ENCODE results near the gene C22orf23.

Gene C22orf23

DNA sequence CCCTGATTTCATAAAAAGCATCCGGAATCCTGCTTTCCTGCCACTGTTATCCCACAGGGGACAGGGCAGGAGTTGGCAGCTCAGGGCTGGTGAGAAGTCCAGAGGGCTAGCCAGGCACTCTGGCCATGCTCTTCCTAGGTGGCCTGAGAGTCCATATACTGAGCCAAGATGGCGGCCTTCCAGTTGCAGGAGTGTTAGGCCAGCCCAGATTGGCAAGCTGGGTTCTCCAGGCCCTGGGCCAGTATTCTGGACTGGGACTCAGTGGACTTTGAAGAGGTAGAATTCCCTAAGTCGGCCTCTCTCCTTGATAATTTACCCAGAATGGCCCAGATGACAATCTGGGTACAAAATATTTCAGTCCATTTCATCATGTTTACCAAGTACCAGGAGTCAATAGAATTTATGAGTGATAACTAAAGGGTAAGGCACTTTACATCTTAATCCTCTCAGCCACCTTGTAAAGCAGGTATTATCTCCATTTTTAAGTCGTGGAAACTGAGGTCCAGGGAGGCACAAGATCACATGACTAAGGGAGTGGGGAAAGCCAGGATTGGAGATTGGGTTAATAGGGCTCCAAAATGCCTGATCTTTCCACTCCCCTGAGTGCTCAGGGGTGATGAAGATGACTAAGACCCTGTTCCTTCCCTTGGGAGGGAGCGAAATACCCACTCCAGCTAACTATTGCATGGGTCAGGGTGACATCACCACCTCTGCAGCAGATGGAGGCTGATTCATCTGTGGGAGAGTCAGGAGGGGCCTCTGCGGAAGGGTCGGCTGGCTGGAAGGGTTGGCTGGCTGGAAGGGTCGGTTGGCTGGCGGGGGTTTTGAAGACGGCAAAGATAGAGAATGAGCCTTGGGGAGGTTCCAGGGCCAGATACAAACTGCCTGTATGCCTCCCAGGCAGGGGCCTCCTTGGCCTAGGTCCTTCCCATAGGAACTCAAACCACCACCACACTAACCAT, 48.5 kb downstream of the C22orf23 start (continued):
- TF ChIP-seq ZBTB20 (tag by site-specific recombination; IDR thresholded peaks at IDR 0.05) = peak; percentile 91
- no peak for TF ChIP-seq ZNF776 (tag by site-specific recombination; IDR thresholded peaks at IDR 0.05; ENCODE audit: borderline replicate concordance)
- TF ChIP-seq, protein P1, sequence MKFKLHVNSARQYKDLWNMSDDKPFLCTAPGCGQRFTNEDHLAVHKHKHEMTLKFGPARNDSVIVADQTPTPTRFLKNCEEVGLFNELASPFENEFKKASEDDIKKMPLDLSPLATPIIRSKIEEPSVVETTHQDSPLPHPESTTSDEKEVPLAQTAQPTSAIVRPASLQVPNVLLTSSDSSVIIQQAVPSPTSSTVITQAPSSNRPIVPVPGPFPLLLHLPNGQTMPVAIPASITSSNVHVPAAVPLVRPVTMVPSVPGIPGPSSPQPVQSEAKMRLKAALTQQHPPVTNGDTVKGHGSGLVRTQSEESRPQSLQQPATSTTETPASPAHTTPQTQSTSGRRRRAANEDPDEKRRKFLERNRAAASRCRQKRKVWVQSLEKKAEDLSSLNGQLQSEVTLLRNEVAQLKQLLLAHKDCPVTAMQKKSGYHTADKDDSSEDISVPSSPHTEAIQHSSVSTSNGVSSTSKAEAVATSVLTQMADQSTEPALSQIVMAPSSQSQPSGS (tag by site-specific recombination; IDR thresholded peaks at IDR 0.05; ENCODE audit: low read depth) = peak; percentile 98
- peak; percentile 98 for TF ChIP-seq ZBTB44 (tag by site-specific recombination; IDR thresholded peaks at IDR 0.05)
- TF ChIP-seq ZNF623 (tag by site-specific recombination; IDR thresholded peaks at IDR 0.05) = peak; percentile 29; the same call in 1 of the 2 replicates

GRCh38 chr22:37898441-37899181, 54.8 kb downstream of the C22orf23 start:
- peak; percentile 10; the same call in 1 of the 2 replicates for TF ChIP-seq GLIS1 (tag by site-specific recombination; IDR thresholded peaks at IDR 0.05)
- TF ChIP-seq ZNF221 (tag by site-specific recombination; IDR thresholded peaks at IDR 0.05; ENCODE audit: borderline replicate concordance) = no peak
- TF ChIP-seq ZNF433 (tag by site-specific recombination; IDR thresholded peaks at IDR 0.05; ENCODE audit: low read depth) = no peak
- no peak for TF ChIP-seq ZBTB20 (tag by site-specific recombination; IDR thresholded peaks at IDR 0.05)
- Histone ChIP-seq H3K4me3 (ENCODE audit: low read depth, low read length) (no peak overlapping the region), H3K36me3 (ENCODE audit: control insufficient read depth in 2 of 2, insufficient read depth in 1 of 2, low read length in 2 of 2) (no peaks in the 10 kb centered on the region), H3K4me1 (ENCODE audit: control insufficient read depth, insufficient read depth, low read length) (no peaks in the 10 kb centered on the region), H3K27ac (ENCODE audit: extremely low read depth, low read depth, low read length) (no peak overlapping the region), H3K9me3 (ENCODE audit: control insufficient read depth, insufficient read depth, low read depth, low read length) (no peaks in the 10 kb centered on the region)
- ChIA-PET POLR2A (interaction anchor here (0.6 to 1.0 kb wide), 3 partner anchors 12 to 55 kb away, joined by 3 read pairs; partner anchors contain the start of gene ANKRD54), CTCF (interaction anchor here (1.0 to 5.0 kb wide), 4 partner anchors 11 to 67 kb away, joined by 3 to 26 read pairs (median 8); no protein-coding TSS in a partner anchor)

GRCh38 chr22:37897807-37898206, 55.6 kb downstream of the C22orf23 start:
- Histone ChIP-seq H3K36me3 (ENCODE audit: control insufficient read depth in 2 of 2, insufficient read depth in 1 of 2, low read length in 2 of 2) (peaks cover 0 to 2% of the 10 kb centered on the region in 2 experiments; a peak in 1 of 3 replicates), H3K4me1 (ENCODE audit: control insufficient read depth, insufficient read depth, low read length) (no peaks in the 10 kb centered on the region), H3K9me3 (ENCODE audit: control insufficient read depth, insufficient read depth, low read depth, low read length) (no peaks in the 10 kb centered on the region), H3K4me3 (ENCODE audit: low read depth, low read length) (no peak overlapping the region), H3K27ac (ENCODE audit: extremely low read depth, low read depth, low read length) (no peak overlapping the region)
- TF ChIP-seq, protein P1 (tag by site-specific recombination; IDR thresholded peaks at IDR 0.05; ENCODE audit: low read depth) = 0 out of 2 replicates have a peak, but pooled peaks have one; percentile 23
- TF ChIP-seq ZNF530 (tag by site-specific recombination; IDR thresholded peaks at IDR 0.05; ENCODE audit: low read depth) = no peak
- peak; percentile 40; the same call in 1 of the 2 replicates for TF ChIP-seq SCRT2 (tag by site-specific recombination; IDR thresholded peaks at IDR 0.05)
- TF ChIP-seq ZSCAN23 (tag by site-specific recombination; IDR thresholded peaks at IDR 0.05) = no peak
- CTCF ChIA-PET = interaction anchor here (0.6 to 5.0 kb wide), 6 partner anchors 9 to 67 kb away, joined by 3 to 26 read pairs (median 6); no protein-coding TSS in a partner anchor
- POLR2A ChIA-PET = interaction anchor here (0.6 to 2.3 kb wide), 5 partner anchors 8 to 90 kb away, joined by 3 to 19 read pairs (median 3); partner anchors contain the start of genes GCAT and MICALL1
